Activated CD4-positive, alpha-beta T cell treated with anti-CD3 and anti-CD28 coated beads, Interleukin-2, amount 10 ng/mL, durations not matched to agents 24 days and 14 days (primary cell): Measurements from ENCODE around the gene PGAM2. TPM values are rescaled to one million over a fixed set of nuclear protein-coding genes. Genes with fewer than 3 reads are reported as not detected.

Experiments used
- total RNA-seq: library from RNA; stranded (reverse); gene quantifications from 2 replicates; pipeline ENCODE4 v1.2.3, GENCODE V29; 2022

PGAM2 gene
- total RNA-seq, 1 donor from 2014 or later, result 0.42 TPM

Other genes starting within 250 kb of the PGAM2 start
- 119 and 123 TPM in 2 replicates for gene MRPS24, start 196.1 kb downstream of the PGAM2 start, total RNA-seq
- 33.2 and 33.4 TPM in 2 replicates for gene URGCP, start 159.0 kb downstream of the PGAM2 start, total RNA-seq
- 16.0 and 17.2 TPM in 2 replicates for gene UBE2D4, start 139.1 kb downstream of the PGAM2 start, total RNA-seq
- not detected in 2 replicates for gene SPDYE1, start 67.7 kb downstream of the PGAM2 start, total RNA-seq
- 127 and 131 TPM in 2 replicates for gene DBNL, start 20.9 kb downstream of the PGAM2 start, total RNA-seq
- 39.3 and 41.9 TPM in 2 replicates for gene POLM, start 17.0 kb upstream of the PGAM2 start, total RNA-seq
- 21.6 and 22.2 TPM in 2 replicates for gene AEBP1, start 38.8 kb upstream of the PGAM2 start, total RNA-seq
- gene POLD2, start 58.0 kb upstream of the PGAM2 start, total RNA-seq, result 259 and 286 TPM in 2 replicates
- gene MYL7, start 75.8 kb upstream of the PGAM2 start, total RNA-seq, result not detected in 2 replicates
- 1.7 and 2.0 TPM in 2 replicates for gene GCK, start 123.9 kb upstream of the PGAM2 start, total RNA-seq
- 87.3 and 92.8 TPM in 2 replicates for gene YKT6, start 135.4 kb upstream of the PGAM2 start, total RNA-seq